Activated CD8-positive, alpha-beta memory T cell treated with anti-CD3 and anti-CD28 coated beads, Interleukin-2, amount 50 U/mL, for 1 hour (primary cell): ENCODE measurements around the gene ST3GAL5.
A peak's percentile ranks its signal among the peaks of the same experiment; 100 is the strongest.
"Not testable (repeated sequence)": the region's sequence is repeated elsewhere in the genome, so short reads cannot be mapped to it uniquely, and the experiment has no call there.

ENCODE experiments used
- DNase-seq: peaks from one replicate; pipeline ENCODE4 v3.0.0-alpha.2; 2020; ENCODE audit errors: extremely low read depth

ST3GAL5 gene

DNA sequence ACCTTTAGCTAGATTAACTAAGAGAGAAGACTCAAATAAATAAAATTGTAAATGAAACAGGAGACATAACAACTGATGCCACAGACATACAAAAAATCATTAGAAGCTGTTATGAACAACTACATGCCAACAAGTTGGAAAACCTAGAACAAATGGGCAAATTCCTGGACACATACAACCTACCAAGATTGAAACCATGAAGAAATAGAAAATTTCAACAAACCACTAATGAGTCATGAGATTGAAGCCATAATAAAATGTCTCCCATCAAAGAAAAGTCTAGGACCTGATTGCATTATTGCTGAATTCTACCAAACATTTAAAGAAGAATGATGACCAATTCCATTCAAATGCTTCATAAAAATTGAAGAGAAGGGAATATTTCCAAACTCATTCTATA is 54.3 kb downstream of the ST3GAL5 start:
- no peak for DNase-seq

- DNase-seq = no peak
Measured at GRCh38 chr2:85831735-85832134, 57.1 kb downstream of the ST3GAL5 start.

- no peak for DNase-seq
Measured at GRCh38 chr2:85830645-85831044, 58.1 kb downstream of the ST3GAL5 start.

DNA sequence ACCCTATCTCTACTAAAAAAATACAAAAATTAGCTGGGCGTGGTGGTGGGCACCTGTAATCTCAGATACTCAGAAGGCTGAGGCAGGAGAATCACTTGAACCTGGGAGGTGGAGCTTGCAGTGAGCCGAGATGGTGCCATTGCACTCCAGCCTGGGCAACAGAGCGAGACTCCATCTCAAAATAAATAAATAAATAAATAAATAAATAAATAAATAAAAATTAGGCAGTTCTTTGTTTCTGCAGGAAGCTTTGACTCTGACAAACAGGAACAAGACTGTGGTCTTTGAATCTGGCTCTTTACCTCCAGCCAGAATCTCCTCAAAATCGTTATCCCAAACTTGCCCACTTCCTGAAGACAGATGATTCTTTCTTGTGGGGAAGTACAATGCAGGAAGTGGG is 59.4 kb downstream of the ST3GAL5 start:
- not testable (repeated sequence) for DNase-seq

GRCh38 chr2:85828725-85829124 is 60.1 kb downstream of the ST3GAL5 start:
- DNase-seq = no peak

GRCh38 chr2:85827879-85828569 is 60.8 kb downstream of the ST3GAL5 start:
- no peak for DNase-seq

DNA sequence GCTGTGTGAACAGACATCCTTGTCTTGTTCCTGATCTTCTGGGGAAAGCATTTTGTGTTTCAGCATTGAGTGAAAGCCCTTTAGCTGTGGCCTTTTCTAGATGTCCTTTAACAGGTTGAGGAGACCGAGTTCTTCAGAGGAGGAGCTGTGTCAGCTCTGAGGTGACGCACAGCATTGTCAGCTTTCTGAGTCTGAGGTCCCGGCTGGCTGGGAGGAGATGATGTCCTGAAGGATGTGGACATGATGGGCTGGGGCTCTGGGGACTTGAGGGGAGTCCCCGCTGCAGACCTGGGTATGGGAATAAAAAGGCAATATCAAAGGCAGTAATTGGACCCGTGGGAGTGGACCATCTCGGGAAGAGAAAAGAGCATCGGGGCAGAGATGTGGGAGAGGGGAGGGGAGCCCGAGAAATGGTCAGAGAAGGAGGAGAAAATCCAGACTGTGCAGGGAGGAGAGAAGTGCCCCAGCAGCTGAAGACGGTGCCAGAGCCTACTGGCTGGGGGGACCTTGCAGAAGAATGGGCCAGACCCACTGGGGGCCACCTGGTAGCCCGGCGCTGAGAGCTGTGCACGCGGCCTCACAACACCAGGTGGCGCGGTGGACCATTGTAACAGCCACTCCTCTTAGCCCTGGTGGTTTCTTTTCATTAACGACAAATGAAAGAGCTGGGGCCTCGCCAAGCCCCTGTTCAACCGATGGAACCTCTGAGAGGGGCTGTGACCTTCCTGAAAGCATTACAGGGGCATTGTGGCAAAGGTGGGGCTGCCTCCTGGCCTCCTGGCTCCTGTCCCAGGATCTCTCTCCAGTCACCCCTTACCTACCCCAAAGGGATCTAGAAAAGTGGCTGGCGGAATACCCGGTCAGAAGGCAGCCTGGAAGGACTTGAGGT is 61.6 kb downstream of the ST3GAL5 start:
- peak; percentile 57 for DNase-seq

GRCh38 chr2:85823951-85824350 is 64.8 kb downstream of the ST3GAL5 start:
- no peak for DNase-seq

- no peak for DNase-seq
Measured at GRCh38 chr2:85822766-85823165, 66.0 kb downstream of the ST3GAL5 start.

DNA sequence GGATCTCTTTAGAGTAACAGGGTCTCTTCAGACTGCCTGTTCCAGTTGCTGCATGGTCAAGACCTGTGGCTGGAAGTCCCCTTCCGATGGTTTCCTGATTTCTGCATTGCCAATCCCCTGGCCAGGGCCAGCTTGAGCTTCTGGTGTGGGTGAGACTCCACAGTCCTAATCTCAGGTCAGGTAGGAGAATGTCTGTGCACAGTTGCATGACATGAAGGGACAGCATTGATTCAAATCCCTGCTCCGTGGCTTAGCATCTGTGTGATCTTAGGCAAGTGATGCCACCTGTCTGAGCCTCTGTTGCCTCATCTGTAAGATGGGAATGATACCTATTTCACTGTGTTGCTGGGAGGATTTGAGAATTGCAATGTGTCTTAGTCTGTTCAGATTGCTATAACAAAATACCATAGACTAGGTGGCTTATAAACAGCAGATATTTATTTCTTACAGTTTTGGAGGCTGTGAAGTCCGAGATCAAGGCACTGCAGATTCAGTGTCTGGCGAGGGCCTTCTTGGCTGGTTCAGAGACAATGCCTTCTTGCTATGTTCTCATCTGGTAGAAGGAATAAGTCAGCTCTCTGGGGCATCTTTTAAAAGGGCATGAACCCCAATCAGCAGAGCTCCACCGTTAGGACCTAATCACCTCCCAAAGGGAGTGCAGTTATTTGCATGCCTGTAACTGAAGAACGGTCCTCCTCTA is 68.8 kb downstream of the ST3GAL5 start:
- DNase-seq = no peak

GRCh38 chr2:85814802-85815550 is 73.8 kb downstream of the ST3GAL5 start:
- no peak for DNase-seq

GRCh38 chr2:85813982-85814801 is 74.6 kb downstream of the ST3GAL5 start:
- peak; percentile 33 for DNase-seq

DNA sequence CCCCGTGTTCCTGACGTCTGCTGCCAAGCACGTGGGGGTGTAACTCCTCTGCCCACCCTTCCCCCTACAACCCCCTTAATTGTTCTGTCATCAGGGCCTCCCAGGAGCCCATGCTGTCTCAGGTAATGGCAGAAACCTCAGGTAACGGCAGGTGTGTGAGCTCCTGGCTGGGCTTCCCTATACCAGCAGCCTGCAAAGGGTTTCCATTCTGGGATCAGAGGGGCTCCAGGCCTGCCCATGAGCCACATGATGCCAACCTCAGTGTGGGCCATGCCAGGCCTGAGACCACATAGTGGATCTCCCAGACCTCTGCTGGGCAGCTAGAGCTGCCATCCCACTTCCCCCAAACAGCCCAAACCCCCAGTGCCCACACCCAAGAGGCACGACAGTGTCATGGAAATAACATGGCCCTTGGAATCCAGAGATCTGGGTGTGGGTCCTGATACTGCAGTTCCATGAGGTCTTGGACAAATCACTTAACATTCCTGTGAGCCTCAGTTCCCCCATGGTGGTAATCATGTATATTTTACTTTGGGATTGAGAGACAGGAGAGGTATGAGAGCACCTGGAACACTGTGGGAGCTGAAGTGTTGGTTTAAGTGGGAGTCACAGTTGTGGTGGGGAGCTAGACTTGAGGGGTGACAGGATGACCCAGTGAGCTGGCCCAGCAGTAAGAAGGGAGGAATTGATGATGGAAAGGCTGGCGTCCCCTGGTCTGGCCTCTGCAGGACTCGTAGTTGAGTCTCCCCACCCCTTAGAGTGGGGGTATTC is 75.4 kb downstream of the ST3GAL5 start:
- DNase-seq = no peak

- no peak for DNase-seq
Measured at GRCh38 chr2:85812094-85812735, 76.6 kb downstream of the ST3GAL5 start.

GRCh38 chr2:85811180-85812093 is 77.4 kb downstream of the ST3GAL5 start:
- DNase-seq = no peak

- DNase-seq = no peak
Measured at GRCh38 chr2:85810371-85811179, 78.2 kb downstream of the ST3GAL5 start.

DNA sequence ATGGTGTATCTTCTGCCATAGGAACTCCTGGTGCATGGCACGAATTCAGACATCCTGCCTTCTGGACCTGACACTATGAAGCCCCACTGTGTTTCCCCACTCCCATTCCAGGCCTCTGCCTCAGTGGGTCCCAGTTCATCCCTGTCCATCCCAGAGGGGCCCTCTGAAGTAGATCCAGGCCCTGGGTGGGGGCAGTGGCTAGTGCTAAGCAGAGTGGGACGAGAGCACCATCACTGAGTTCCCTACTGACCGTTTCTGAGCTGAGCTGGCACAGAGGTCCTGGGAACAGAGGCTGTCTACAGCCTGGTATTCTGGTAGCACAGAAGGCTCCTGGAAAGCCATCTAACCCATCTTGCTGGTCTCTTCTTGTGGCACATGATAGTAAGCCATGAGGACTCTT is 81.0 kb downstream of the ST3GAL5 start:
- DNase-seq = no peak
